H1 (cell line): ENCODE results near the gene TNXB. TPM values are rescaled to one million over a fixed set of nuclear protein-coding genes. Genes with fewer than 3 reads are reported as not detected.
"Not testable (repeated sequence)": the region's sequence is repeated elsewhere in the genome, so short reads cannot be mapped to it uniquely, and the experiment has no call there.

Source experiments
- CTCF ChIA-PET: fragments of 300-600 bp; sonication (Branson Sonifier 250); formaldehyde crosslinking; loops from one replicate; lab custom pipeline; 2021; ENCODE audit not compliant: partially characterized antibody; lab: Charles Lee
- POLR2A ChIA-PET: fragments of 300-600 bp; sonication (Branson Sonifier 250); formaldehyde crosslinking; loops from one replicate; lab custom pipeline; 2021; ENCODE audit warnings: inconsistent platforms; ENCODE audit not compliant: partially characterized antibody; lab: Charles Lee
- DNase-seq, 2 experiments: peaks; one replicate each; pipeline versions ENCODE4 v3.0.0 to v3.0.0-alpha.2; 2010 to 2022; ENCODE audit warnings: low spot score in 2 of 2, low read depth in 1 of 2, mixed read lengths in 1 of 2
- FAIRE-seq: peaks from 2 replicates; lab custom pipeline; 2011; peaks lifted over from hg19 to GRCh38; lab: Jason Lieb, UNC
- H2AFZ ChIP-seq: 2 replicates; pipeline ENCODE4 v1.8.1; 2012; ENCODE audit warnings: low read length, inconsistent platforms
- H2AK5ac ChIP-seq: 2 replicates; pipeline ENCODE4 v1.6.1; 2013; ENCODE audit warnings: low read depth, low read length
- H2BK120ac ChIP-seq: replicated peaks from 2 replicates; pipeline ENCODE3; 2013; ENCODE audit warnings: low read depth, low read length, inconsistent platforms
- H2BK12ac ChIP-seq: 2 replicates; pipeline ENCODE4 v1.6.1; 2013; ENCODE audit warnings: low read depth, low read length
- H2BK15ac ChIP-seq: 2 replicates; pipeline ENCODE4 v1.6.1; 2013; ENCODE audit warnings: low read length
- H2BK20ac ChIP-seq: 2 replicates; pipeline ENCODE4 v1.6.1; 2013; ENCODE audit warnings: low read length
- H2BK5ac ChIP-seq: 2 replicates; pipeline ENCODE4 v1.6.1; 2013; ENCODE audit warnings: low read depth, low read length
- H3K14ac ChIP-seq: 2 replicates; pipeline ENCODE4 v1.6.1; 2013; ENCODE audit warnings: inconsistent platforms; ENCODE audit not compliant: insufficient read length
- H3K18ac ChIP-seq: 2 replicates; pipeline ENCODE4 v1.6.1; 2013; ENCODE audit warnings: low read length; ENCODE audit errors: extremely low read depth
- H3K23ac ChIP-seq: 2 replicates; pipeline ENCODE4 v1.6.1; 2013; ENCODE audit warnings: inconsistent platforms; ENCODE audit not compliant: insufficient read length
- H3K23me2 ChIP-seq: 2 replicates; pipeline ENCODE4 v1.6.1; 2013; ENCODE audit warnings: low read depth, low read length
- H3K27ac ChIP-seq: 2 replicates; pipeline ENCODE4 v1.6.1; 2011; ENCODE audit warnings: low read depth, low read length, inconsistent platforms
- H3K27me3 ChIP-seq, 4 experiments: replicated peaks in 1 of 4; 1 replicate in 1 of 4; 2 replicates in 3 of 4; pipeline versions ENCODE4 v1.6.1 to v1.8.1; 2011 to 2013; ENCODE audit warnings: low read length in 3 of 4, mild to moderate bottlenecking in 3 of 4, inconsistent platforms in 2 of 4, mixed read lengths in 2 of 4, moderate library complexity in 1 of 4; ENCODE audit not compliant: control insufficient read depth in 3 of 4, insufficient read depth in 3 of 4; ENCODE audit errors: extremely low read depth in 1 of 4
- H3K36me3 ChIP-seq, 4 experiments: 2 replicates each; pipeline versions ENCODE4 v1.6.1 to v1.8.1; 2011 to 2013; ENCODE audit warnings: mild to moderate bottlenecking in 4 of 4, low read length in 3 of 4, moderate library complexity in 2 of 4, control low read depth in 1 of 4, inconsistent platforms in 1 of 4; ENCODE audit not compliant: insufficient read depth in 4 of 4, control insufficient read depth in 2 of 4
- H3K4ac ChIP-seq: replicated peaks from 2 replicates; pipeline ENCODE3; 2013; ENCODE audit warnings: low read length, low read depth, mixed read lengths, inconsistent platforms; ENCODE audit not compliant: insufficient read length
- H3K4me1 ChIP-seq, 4 experiments: replicated peaks in 1 of 4; 1 replicate in 1 of 4; 2 replicates in 3 of 4; pipeline versions ENCODE4 v1.6.1 to v1.8.1; 2011 to 2013; ENCODE audit warnings: low read length in 3 of 4, inconsistent platforms in 2 of 4, mixed read lengths in 1 of 4; ENCODE audit not compliant: insufficient read depth in 4 of 4, control insufficient read depth in 3 of 4
- H3K4me2 ChIP-seq, 2 experiments: 2 replicates each; pipeline versions ENCODE4 v1.6.1 to v1.8.1; 2011 to 2013; ENCODE audit warnings: low read depth in 2 of 2, low read length in 2 of 2, control low read depth in 1 of 2, inconsistent platforms in 1 of 2, mild to moderate bottlenecking in 1 of 2; ENCODE audit not compliant: insufficient read depth in 1 of 2
- H3K4me3 ChIP-seq, 4 experiments: fragments of 200-600, 300-600 bp in 1 of 4; sonication (generic), shearing (Covaris generic), sonication (Bioruptor Twin) in 1 of 4; 2 replicates each; pipeline versions ENCODE4 v1.5.1 to v1.8.1; 2011 to 2016; ENCODE audit warnings: low read length in 4 of 4, low read depth in 3 of 4, control low read depth in 2 of 4, inconsistent platforms in 2 of 4, mild to moderate bottlenecking in 2 of 4, mixed read lengths in 1 of 4, moderate library complexity in 1 of 4; ENCODE audit not compliant: insufficient read depth in 2 of 4; ENCODE audit errors: extremely low read depth in 1 of 4
- H3K56ac ChIP-seq: replicated peaks from 2 replicates; pipeline ENCODE3; 2013; ENCODE audit warnings: low read depth, mild to moderate bottlenecking, mixed read lengths, low read length, inconsistent platforms; ENCODE audit not compliant: insufficient read length
- H3K79me1 ChIP-seq: 2 replicates; pipeline ENCODE4 v1.6.1; 2013; ENCODE audit warnings: low read depth, low read length, control low read depth
- H3K79me2 ChIP-seq, 2 experiments: 2 replicates each; pipeline versions ENCODE4 v1.6.1 to v1.8.1; 2012 to 2013; ENCODE audit warnings: low read length in 2 of 2, mild to moderate bottlenecking in 2 of 2, inconsistent platforms in 1 of 2; ENCODE audit not compliant: insufficient read depth in 2 of 2, control insufficient read depth in 1 of 2
- H3K9ac ChIP-seq, 4 experiments: replicated peaks in 1 of 4; 1 replicate in 1 of 4; 2 replicates in 3 of 4; pipeline versions ENCODE4 v1.6.1 to v1.8.1; 2011 to 2013; ENCODE audit warnings: low read depth in 3 of 4, low read length in 3 of 4, control low read depth in 2 of 4, mild to moderate bottlenecking in 2 of 4, moderate library complexity in 2 of 4, inconsistent platforms in 1 of 4; ENCODE audit errors: extremely low read depth in 1 of 4
- H3K9me3 ChIP-seq, 2 experiments: 2 replicates each; pipeline versions ENCODE4 v1.6.1 to v1.8.1; 2012 to 2013; ENCODE audit warnings: mild to moderate bottlenecking in 2 of 2, moderate library complexity in 2 of 2, control low read depth in 1 of 2, inconsistent platforms in 1 of 2, low read depth in 1 of 2, low read length in 1 of 2, mixed read lengths in 1 of 2; ENCODE audit not compliant: insufficient read depth in 2 of 2
- H4K20me1 ChIP-seq, 2 experiments: replicated peaks in 1 of 2; 2 replicates each; pipeline versions ENCODE3 to v1.8.1; 2011 to 2013; ENCODE audit warnings: inconsistent platforms in 2 of 2, low read length in 2 of 2, mild to moderate bottlenecking in 1 of 2; ENCODE audit not compliant: insufficient read depth in 2 of 2, control insufficient read depth in 1 of 2
- H4K5ac ChIP-seq: 2 replicates; pipeline ENCODE4 v1.6.1; 2013; ENCODE audit warnings: low read length, low read depth, mixed read lengths, inconsistent platforms; ENCODE audit not compliant: insufficient read length
- H4K8ac ChIP-seq: 2 replicates; pipeline ENCODE4 v1.8.0; 2013; ENCODE audit warnings: mild to moderate bottlenecking, moderate library complexity, low read length, inconsistent platforms; ENCODE audit not compliant: insufficient read depth; ENCODE audit errors: extremely low read depth
- H4K91ac ChIP-seq: replicated peaks from 2 replicates; pipeline ENCODE3; 2013; ENCODE audit warnings: low read length, mixed read lengths, inconsistent platforms; ENCODE audit not compliant: insufficient read length
- KDM1A ChIP-seq: fragments of 200-600, 300-600 bp; sonication (generic); IDR thresholded peaks from 2 replicates; pipeline ENCODE4 v1.7.1; 2016; ENCODE audit warnings: mild to moderate bottlenecking, low read length, borderline replicate concordance
- NANOG ChIP-seq: IDR thresholded peaks from 2 replicates; pipeline ENCODE4 v1.6.1; 2011; ENCODE audit warnings: low read length, low read depth, mild to moderate bottlenecking, inconsistent platforms; ENCODE audit not compliant: insufficient read depth, poor library complexity, severe bottlenecking
- SRF ChIP-seq: IDR thresholded peaks from 2 replicates; pipeline ENCODE4 v1.6.1; 2011; ENCODE audit warnings: mild to moderate bottlenecking, low read depth, low read length, moderate library complexity
- WGBS, 2 experiments: shearing (Covaris generic) in 1 of 2; methylation state at CpG; one replicate each; pipeline versions ENCODE4 v1.1.6 to v1.1.7; 2013 to 2015; ENCODE audit warnings: low lambda C conversion rate in 2 of 2, mixed read lengths in 2 of 2, inconsistent platforms in 1 of 2, low coverage in 1 of 2, missing lambda C conversion rate in 1 of 2; ENCODE audit not compliant: insufficient replicate concordance in 2 of 2, insufficient coverage in 1 of 2, insufficient read length in 1 of 2; ENCODE audit errors: extremely low coverage in 1 of 2, missing lambda C conversion rate in 1 of 2; 5-methylcytosine and 5-hydroxymethylcytosine counted together
- polyA plus RNA-seq, 7 experiments: library from polyadenylated mRNA; depleted of rRNA in 3 of 7; stranded (reverse) in 5 of 7; unstranded in 2 of 7; fragments of >200 nt in 5 of 7; fragments of 200-250 nt in 2 of 7; gene quantifications; 1 replicate in 5 of 7; 2 replicates in 1 of 7; 4 replicates in 1 of 7; pipeline versions ENCODE4 v1.2.1 to v1.2.3, GENCODE V29; 2011 to 2013; ENCODE audit warnings: missing spikeins in 2 of 7, mixed read lengths in 2 of 7
- total RNA-seq: library from RNA; stranded (reverse); fragmentation: NEBNext Ultra II Directional; extraction: Animal tissue kit (Norgen Biotek cat#: 25700); gene quantifications from 2 replicates; pipeline ENCODE4 v1.2.1, GENCODE V29; 2021
- TF ChIP-seq, protein P1 (sequence below), 3 experiments: IDR thresholded peaks; 1 replicate in 2 of 3; 2 replicates in 1 of 3; pipeline versions ENCODE4 v1.5.1 to v1.6.1; 2011; ENCODE audit warnings: low read length in 3 of 3, mild to moderate bottlenecking in 3 of 3, inconsistent platforms in 2 of 3, low read depth in 1 of 3, moderate library complexity in 1 of 3; ENCODE audit not compliant: insufficient read depth in 1 of 3; ENCODE audit errors: control extremely low read depth in 1 of 3

TNXB gene
- total and polyA plus RNA-seq, 2 of the 8 experiments (the other 6 are each of a cell fraction or from before 2014, with no cell fraction given): 3.1 to 4.8 TPM

GRCh38 chr6:32056254-32056653 is 52.9 kb downstream of the TNXB start (continued):
- TF ChIP-seq, protein P1, sequence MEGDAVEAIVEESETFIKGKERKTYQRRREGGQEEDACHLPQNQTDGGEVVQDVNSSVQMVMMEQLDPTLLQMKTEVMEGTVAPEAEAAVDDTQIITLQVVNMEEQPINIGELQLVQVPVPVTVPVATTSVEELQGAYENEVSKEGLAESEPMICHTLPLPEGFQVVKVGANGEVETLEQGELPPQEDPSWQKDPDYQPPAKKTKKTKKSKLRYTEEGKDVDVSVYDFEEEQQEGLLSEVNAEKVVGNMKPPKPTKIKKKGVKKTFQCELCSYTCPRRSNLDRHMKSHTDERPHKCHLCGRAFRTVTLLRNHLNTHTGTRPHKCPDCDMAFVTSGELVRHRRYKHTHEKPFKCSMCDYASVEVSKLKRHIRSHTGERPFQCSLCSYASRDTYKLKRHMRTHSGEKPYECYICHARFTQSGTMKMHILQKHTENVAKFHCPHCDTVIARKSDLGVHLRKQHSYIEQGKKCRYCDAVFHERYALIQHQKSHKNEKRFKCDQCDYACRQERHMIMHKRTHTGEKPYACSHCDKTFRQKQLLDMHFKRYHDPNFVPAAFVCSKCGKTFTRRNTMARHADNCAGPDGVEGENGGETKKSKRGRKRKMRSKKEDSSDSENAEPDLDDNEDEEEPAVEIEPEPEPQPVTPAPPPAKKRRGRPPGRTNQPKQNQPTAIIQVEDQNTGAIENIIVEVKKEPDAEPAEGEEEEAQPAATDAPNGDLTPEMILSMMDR (IDR thresholded peaks at IDR 0.05; ENCODE audit: control extremely low read depth in 1 of 3, insufficient read depth in 1 of 3, low read depth in 1 of 3, low read length in 3 of 3): no peak
- TF ChIP-seq NANOG: no peak
- TF ChIP-seq SRF: no peak
- no peak for TF ChIP-seq KDM1A

- H2BK20ac ChIP-seq, FAIRE-seq, H3K27ac ChIP-seq, H3K9me3 ChIP-seq, H3K4me1 ChIP-seq, H3K4me2 ChIP-seq, H3K18ac ChIP-seq, H3K4ac ChIP-seq, POLR2A ChIA-PET, H2BK5ac ChIP-seq, CTCF ChIA-PET, H3K9ac ChIP-seq, H3K23me2 ChIP-seq, H3K56ac ChIP-seq, H4K91ac ChIP-seq, H3K79me2 ChIP-seq, H3K14ac ChIP-seq, H3K36me3 ChIP-seq, DNase-seq, H3K79me1 ChIP-seq, H4K20me1 ChIP-seq, H2BK12ac ChIP-seq, H2AK5ac ChIP-seq, H2BK15ac ChIP-seq, H4K5ac ChIP-seq, H2AFZ ChIP-seq, H4K8ac ChIP-seq, H3K27me3 ChIP-seq, H3K23ac ChIP-seq, H2BK120ac ChIP-seq, H3K4me3 ChIP-seq: not testable (repeated sequence)
- WGBS, 2 experiments: 94% methylated on average over 16 of the region's 21 CpGs; no CpG with 5 or more reads in 1 of the 2 experiments
Observed at GRCh38 chr6:32055756-32056155, 53.4 kb downstream of the TNXB start.
